Measurements from ENCODE around the gene ATF1. TPM values are rescaled to one million over a fixed set of nuclear protein-coding genes. Genes with fewer than 3 reads are reported as not detected.
"Not testable (repeated sequence)": the region's sequence is repeated elsewhere in the genome, so short reads cannot be mapped to it uniquely, and the experiment has no call there.

The ATF1 gene
- total RNA-seq, 2 donors from 2014 or later = 27.5 to 35.7 TPM

- no peaks in the 10 kb centered on the region for H3K9me3 ChIP-seq (ENCODE audit: control insufficient read depth, low read length)
- H3K9ac ChIP-seq (ENCODE audit: extremely low read depth, low read length, poor library complexity, severe bottlenecking) = no peak overlapping the region
- H3K27me3 Mint-ChIP-seq (ENCODE audit: insufficient read depth) = no peaks in the 10 kb centered on the region
- no peaks in the 10 kb centered on the region for H3K27me3 ChIP-seq (ENCODE audit: control insufficient read depth, insufficient read depth, low read length, poor library complexity, severe bottlenecking)
- TF ChIP-seq, protein P1, sequence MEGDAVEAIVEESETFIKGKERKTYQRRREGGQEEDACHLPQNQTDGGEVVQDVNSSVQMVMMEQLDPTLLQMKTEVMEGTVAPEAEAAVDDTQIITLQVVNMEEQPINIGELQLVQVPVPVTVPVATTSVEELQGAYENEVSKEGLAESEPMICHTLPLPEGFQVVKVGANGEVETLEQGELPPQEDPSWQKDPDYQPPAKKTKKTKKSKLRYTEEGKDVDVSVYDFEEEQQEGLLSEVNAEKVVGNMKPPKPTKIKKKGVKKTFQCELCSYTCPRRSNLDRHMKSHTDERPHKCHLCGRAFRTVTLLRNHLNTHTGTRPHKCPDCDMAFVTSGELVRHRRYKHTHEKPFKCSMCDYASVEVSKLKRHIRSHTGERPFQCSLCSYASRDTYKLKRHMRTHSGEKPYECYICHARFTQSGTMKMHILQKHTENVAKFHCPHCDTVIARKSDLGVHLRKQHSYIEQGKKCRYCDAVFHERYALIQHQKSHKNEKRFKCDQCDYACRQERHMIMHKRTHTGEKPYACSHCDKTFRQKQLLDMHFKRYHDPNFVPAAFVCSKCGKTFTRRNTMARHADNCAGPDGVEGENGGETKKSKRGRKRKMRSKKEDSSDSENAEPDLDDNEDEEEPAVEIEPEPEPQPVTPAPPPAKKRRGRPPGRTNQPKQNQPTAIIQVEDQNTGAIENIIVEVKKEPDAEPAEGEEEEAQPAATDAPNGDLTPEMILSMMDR (conservative IDR thresholded peaks at IDR 0.05) = no peak
- H3K27ac Mint-ChIP-seq = no peak overlapping the region
- H3K27ac ChIP-seq (ENCODE audit: low read depth, low read length) = no peak overlapping the region
- no peak overlapping the region for H3K4me3 ChIP-seq (ENCODE audit: low read length)
- H3K4me1 Mint-ChIP-seq = no peaks in the 10 kb centered on the region
- peaks cover 12% of the 10 kb centered on the region for H3K9me3 Mint-ChIP-seq
- no peak overlapping the region for H3K4me3 Mint-ChIP-seq
- H3K4me1 ChIP-seq (ENCODE audit: control insufficient read depth, insufficient read depth, low read length) = no peaks in the 10 kb centered on the region
- peaks cover 5% of the 10 kb centered on the region for H3K36me3 Mint-ChIP-seq (ENCODE audit: low read depth)
- no peak for DNase-seq
- H3K36me3 ChIP-seq (ENCODE audit: control insufficient read depth, insufficient read depth, low read length) = no peaks in the 10 kb centered on the region
These were observed 81.2 kb downstream of the ATF1 start for GRCh38 chr12:50845021-50845647.

GRCh38 chr12:50848963-50849362 lies 85.1 kb downstream of the ATF1 start:
- TF ChIP-seq, protein P1 (conservative IDR thresholded peaks at IDR 0.05) = no peak
- H3K4me1 ChIP-seq (ENCODE audit: control insufficient read depth, insufficient read depth, low read length) = no peaks in the 10 kb centered on the region
- Mint-ChIP-seq H3K4me3 (no peak overlapping the region), H3K36me3 (ENCODE audit: low read depth) (no peaks in the 10 kb centered on the region), H3K27ac (no peak overlapping the region), H3K4me1 (no peaks in the 10 kb centered on the region), H3K27me3 (ENCODE audit: insufficient read depth) (no peaks in the 10 kb centered on the region), H3K9me3 (no peaks in the 10 kb centered on the region)
- no peak for DNase-seq
- 78 to 92% methylated on average over 1 to 2 of the region's 2 CpGs for WGBS, 2 experiments (ENCODE audit: insufficient coverage in 1 of 2, insufficient read length in 1 of 2)
- no peaks in the 10 kb centered on the region for H3K36me3 ChIP-seq (ENCODE audit: control insufficient read depth, insufficient read depth, low read length)
- no peaks in the 10 kb centered on the region for H3K9me3 ChIP-seq (ENCODE audit: control insufficient read depth, low read length)
- no peak overlapping the region for H3K27ac ChIP-seq (ENCODE audit: low read depth, low read length)
- no peak overlapping the region for H3K9ac ChIP-seq (ENCODE audit: extremely low read depth, low read length, poor library complexity, severe bottlenecking)
- H3K27me3 ChIP-seq (ENCODE audit: control insufficient read depth, insufficient read depth, low read length, poor library complexity, severe bottlenecking) = no peaks in the 10 kb centered on the region
- no peak overlapping the region for H3K4me3 ChIP-seq (ENCODE audit: low read length)

- WGBS, 2 experiments (ENCODE audit: insufficient coverage in 1 of 2, insufficient read length in 1 of 2) = 100% methylated on average over 1 of the region's 1 CpG; no CpG with 5 or more reads in 1 of the 2 experiments
- H3K27ac Mint-ChIP-seq = not testable (repeated sequence)
- H3K9me3 Mint-ChIP-seq = peaks cover 15% of the 10 kb centered on the region
These were observed 91.3 kb downstream of the ATF1 start for GRCh38 chr12:50855218-50855617.

GRCh38 chr12:50855679-50856078 lies 91.8 kb downstream of the ATF1 start:
- not testable (repeated sequence) for DNase-seq; H3K27me3 ChIP-seq (ENCODE audit: control insufficient read depth, insufficient read depth, low read length, poor library complexity, severe bottlenecking); H3K27ac Mint-ChIP-seq; H3K27ac ChIP-seq (ENCODE audit: low read depth, low read length); H3K27me3 Mint-ChIP-seq (ENCODE audit: insufficient read depth); H3K9me3 ChIP-seq (ENCODE audit: control insufficient read depth, low read length); H3K4me1 Mint-ChIP-seq; H3K36me3 Mint-ChIP-seq (ENCODE audit: low read depth); H3K4me1 ChIP-seq (ENCODE audit: control insufficient read depth, insufficient read depth, low read length); H3K36me3 ChIP-seq (ENCODE audit: control insufficient read depth, insufficient read depth, low read length); H3K4me3 Mint-ChIP-seq; H3K9ac ChIP-seq (ENCODE audit: extremely low read depth, low read length, poor library complexity, severe bottlenecking); H3K4me3 ChIP-seq (ENCODE audit: low read length)
- WGBS, 2 experiments (ENCODE audit: insufficient coverage in 1 of 2, insufficient read length in 1 of 2) = 79 to 92% methylated on average over 2 of the region's 2 CpGs
- peaks cover 15% of the 10 kb centered on the region for H3K9me3 Mint-ChIP-seq

More at GRCh38 chr12:50855218-50855617, 91.3 kb downstream of the ATF1 start:
- H3K4me1 ChIP-seq (ENCODE audit: control insufficient read depth, insufficient read depth, low read length); H3K9me3 ChIP-seq (ENCODE audit: control insufficient read depth, low read length); DNase-seq; H3K4me3 ChIP-seq (ENCODE audit: low read length); H3K36me3 Mint-ChIP-seq (ENCODE audit: low read depth); H3K4me1 Mint-ChIP-seq; H3K4me3 Mint-ChIP-seq; H3K27me3 ChIP-seq (ENCODE audit: control insufficient read depth, insufficient read depth, low read length, poor library complexity, severe bottlenecking); H3K27me3 Mint-ChIP-seq (ENCODE audit: insufficient read depth); H3K36me3 ChIP-seq (ENCODE audit: control insufficient read depth, insufficient read depth, low read length); H3K27ac ChIP-seq (ENCODE audit: low read depth, low read length); H3K9ac ChIP-seq (ENCODE audit: extremely low read depth, low read length, poor library complexity, severe bottlenecking): not testable (repeated sequence)

All from endodermal cell (in vitro differentiated cells).